Ovary (tissue), 10 donors: ENCODE data around the gene KIF13A. TPM values are rescaled to one million over a fixed set of nuclear protein-coding genes. Genes with fewer than 3 reads are reported as not detected.

Experiments used
- DNase-seq, 5 donors: peaks; one replicate each; pipeline ENCODE4 v3.0.0-alpha.2; 2019 to 2020
- H3K27ac ChIP-seq, 2 donors: fragments of 200-600 bp; one replicate each; pipeline versions ENCODE4 v1.5.1 to v1.8.0; 2019 to 2022
- H3K27me3 ChIP-seq: fragments of 200-600 bp; one replicate; pipeline ENCODE4 v1.8.0; 2022
- H3K36me3 ChIP-seq: fragments of 200-600 bp; sonication (generic); one replicate; pipeline ENCODE4 v1.5.1; 2019
- H3K4me1 ChIP-seq: one replicate; pipeline ENCODE4 v1.8.1; 2013; ENCODE audit warnings: mild to moderate bottlenecking, moderate library complexity; ENCODE audit not compliant: insufficient read depth
- H3K4me3 ChIP-seq: fragments of 200-600 bp; sonication (generic); one replicate; pipeline ENCODE4 v1.5.1; 2017
- H3K9me3 ChIP-seq, 2 donors: fragments of 200-600 bp in 1 of 2; sonication (generic) in 1 of 2; one replicate each; pipeline versions ENCODE4 v1.5.1 to v1.8.1; 2013 to 2019; ENCODE audit warnings: mild to moderate bottlenecking in 1 of 2, moderate library complexity in 1 of 2
- EP300 ChIP-seq: sonication (generic); formaldehyde crosslinking; IDR thresholded peaks from one replicate; pipeline ENCODE4 v1.6.1; 2017; ENCODE audit warnings: antibody characterized with exemption
- POLR2A ChIP-seq: fragments of 450-650 bp; IDR thresholded peaks from one replicate; pipeline ENCODE4 v1.6.1; 2017; ENCODE audit warnings: antibody characterized with exemption, mild to moderate bottlenecking, moderate library complexity
- WGBS, 3 donors: extraction: QIAGEN DNeasy Blood & Tissue Kit in 1 of 3; methylation state at CpG; one replicate each; pipeline versions ENCODE4 v1.1.5 to v1.1.7; 2013 to 2017; 5-methylcytosine and 5-hydroxymethylcytosine counted together
- intact Hi-C, 4 donors: fragments of 100-400 bp; cut with DNase I; formaldehyde crosslinking; loops; one replicate each; pipeline versions ENCODE4 v1.11.0 to v1.15.1; 2022 to 2023
- long read RNA-seq, 3 donors: library from polyadenylated mRNA in 2 of 3; unstranded in 2 of 3; transcript quantifications; one replicate each; pipeline ENCODE4 v2.0.0 and lab custom pipeline, GENCODE V29; 2021 to 2026
- polyA plus RNA-seq, 2 donors: library from polyadenylated mRNA; stranded (reverse); fragments of 200-250 nt in 1 of 2; fragments of 350-450 nt in 1 of 2; fragmentation: Illumina TruSeq in 1 of 2; extraction: RNeasy Lipid Tissue Mini Kit (QIAGEN cat#74804) in 1 of 2; gene quantifications; one replicate each; pipeline ENCODE4 v1.2.3, GENCODE V29; 2013 to 2014
- total RNA-seq, 7 donors: library from RNA; depleted of rRNA in 2 of 7; stranded (reverse); fragments of >200 nt in 2 of 7; fragmentation: NEBNext Ultra II Directional in 3 of 7; extraction: Animal tissue kit (Norgen Biotek cat#: 25700) in 3 of 7; gene quantifications; one replicate each; pipeline versions ENCODE4 v1.1.0 to v1.2.4, GENCODE V29; 2016 to 2023
- TF ChIP-seq, protein P1 (sequence below), 3 donors: fragments of 450-650 bp in 2 of 3; fragments of 200-600 bp in 1 of 3; IDR thresholded peaks; one replicate each; pipeline versions ENCODE4 v1.5.1 to v1.8.0; 2016 to 2022; ENCODE audit warnings: antibody characterized with exemption in 3 of 3, mild to moderate bottlenecking in 1 of 3
- donor health status: DM: no; HTN: no; CAD: no; lungs with moderate emphysema.
- donor health status: DM: no; HTN: no; CAD: no.
- donor health status: Bipolar disorder and iron deficiency.
- donor health status: DM: yes; HTN: yes; CAD: no.
- donor health status: DM: no; HTN: no; CAD: no.
- donor health status: DM: yes; HTN: yes; CAD: no.

KIF13A gene
- total RNA-seq (10 to 100 TPM; 19.6 to 44.4 (median 38.3) TPM), polyA plus RNA-seq (10 to 100 TPM; 18.4 to 38.0 TPM)
- long read RNA-seq, donor 1, partial matches to known transcripts: 2 of 6 reads
- long read RNA-seq, donor 1, other reads (novel, unspliced or antisense): 4 of 6 reads
- long read RNA-seq, donor 2, partial matches to known transcripts: 0 of 3 reads
- long read RNA-seq, donor 2, other reads (novel, unspliced or antisense): 0 of 3 reads
- long read RNA-seq, donor 3, partial matches to known transcripts: 2 of 10 reads
- long read RNA-seq, donor 3, other reads (novel, unspliced or antisense): 5 of 10 reads

DNA sequence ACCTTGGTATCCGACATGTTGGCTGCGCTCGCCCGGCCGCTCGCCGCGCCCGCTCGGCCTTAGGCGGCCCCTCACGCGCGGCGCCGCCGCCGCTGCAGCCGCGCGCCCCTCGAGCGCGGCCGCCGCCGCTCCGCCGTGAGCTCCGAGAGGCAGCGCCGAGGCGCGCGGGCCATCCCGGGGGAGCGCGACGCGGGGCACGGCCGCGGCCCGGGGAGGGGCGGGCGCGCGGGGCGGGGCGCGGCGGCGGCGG lies at the start of gene KIF13A:
Gene KIF13A (minus strand): TSS at position 189 of the 250 bp plus-strand sequence. CDS start 172 bp downstream, at position 17.
- peak within 1 kb of the TSS; percentile 89 for H3K4me3 ChIP-seq

DNA sequence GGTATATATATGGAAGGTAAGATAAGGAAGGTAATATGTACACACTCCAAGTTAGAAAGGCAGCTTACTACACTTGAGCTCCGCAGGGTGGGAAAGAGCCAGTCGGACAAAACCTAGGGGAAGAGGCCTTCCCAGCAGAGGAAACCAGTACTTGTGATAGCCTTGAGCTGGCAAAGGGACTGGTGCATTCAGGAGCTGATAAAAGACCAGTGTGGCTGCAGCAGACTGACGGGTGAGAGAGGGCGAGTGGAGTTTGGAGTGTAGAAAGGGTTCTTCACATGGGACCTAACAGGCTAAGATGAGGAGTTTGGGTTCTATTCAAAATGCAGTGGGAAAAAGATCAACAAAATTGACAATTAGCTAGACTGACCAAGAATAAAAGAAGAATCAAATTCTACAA lies 49.3 kb upstream of the KIF13A start:
- Histone ChIP-seq H3K27me3 (no peaks in the 10 kb centered on the region), H3K27ac (no peak overlapping the region), H3K36me3 (no peaks in the 10 kb centered on the region), H3K9me3 (no peaks in the 10 kb centered on the region), H3K4me3 (no peak overlapping the region), H3K4me1 (peaks cover 1% of the 10 kb centered on the region)
- no peak for TF ChIP-seq POLR2A
- TF ChIP-seq, protein P1, sequence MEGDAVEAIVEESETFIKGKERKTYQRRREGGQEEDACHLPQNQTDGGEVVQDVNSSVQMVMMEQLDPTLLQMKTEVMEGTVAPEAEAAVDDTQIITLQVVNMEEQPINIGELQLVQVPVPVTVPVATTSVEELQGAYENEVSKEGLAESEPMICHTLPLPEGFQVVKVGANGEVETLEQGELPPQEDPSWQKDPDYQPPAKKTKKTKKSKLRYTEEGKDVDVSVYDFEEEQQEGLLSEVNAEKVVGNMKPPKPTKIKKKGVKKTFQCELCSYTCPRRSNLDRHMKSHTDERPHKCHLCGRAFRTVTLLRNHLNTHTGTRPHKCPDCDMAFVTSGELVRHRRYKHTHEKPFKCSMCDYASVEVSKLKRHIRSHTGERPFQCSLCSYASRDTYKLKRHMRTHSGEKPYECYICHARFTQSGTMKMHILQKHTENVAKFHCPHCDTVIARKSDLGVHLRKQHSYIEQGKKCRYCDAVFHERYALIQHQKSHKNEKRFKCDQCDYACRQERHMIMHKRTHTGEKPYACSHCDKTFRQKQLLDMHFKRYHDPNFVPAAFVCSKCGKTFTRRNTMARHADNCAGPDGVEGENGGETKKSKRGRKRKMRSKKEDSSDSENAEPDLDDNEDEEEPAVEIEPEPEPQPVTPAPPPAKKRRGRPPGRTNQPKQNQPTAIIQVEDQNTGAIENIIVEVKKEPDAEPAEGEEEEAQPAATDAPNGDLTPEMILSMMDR (IDR thresholded peaks at IDR 0.05): no peak
- no peak for TF ChIP-seq EP300
- WGBS, 3 donors: 94 to 98% (median 97%) methylated on average over 4 of the region's 4 CpGs
- no peak for DNase-seq
- intact Hi-C loops: no loop called here

More for the DNA sequence above, at the start of gene KIF13A:
- TF ChIP-seq EP300 (no peak), POLR2A (no peak)
- TF ChIP-seq, protein P1 (IDR thresholded peaks at IDR 0.05): no peak
- Histone ChIP-seq H3K27ac (peak within 1 kb of the TSS; percentile 94 to 96), H3K27me3 (no peaks in the 10 kb centered on the region), H3K9me3 (no peaks in the 10 kb centered on the region), H3K4me1 (peaks cover 2% of the 10 kb centered on the region), H3K36me3 (no peaks in the 10 kb centered on the region)
- 0 to 1% (median 0%) methylated on average over 26 to 54 of the region's 54 CpGs for WGBS, 3 donors
- intact Hi-C loops: loop anchor here in 2 of 4 donors (5.0 to 10.0 kb wide), 3 partner anchors 53 to 515 kb away; partner anchors contain the start of gene NHLRC1 (in 1 of the 2)
- DNase-seq: no peak

DNA sequence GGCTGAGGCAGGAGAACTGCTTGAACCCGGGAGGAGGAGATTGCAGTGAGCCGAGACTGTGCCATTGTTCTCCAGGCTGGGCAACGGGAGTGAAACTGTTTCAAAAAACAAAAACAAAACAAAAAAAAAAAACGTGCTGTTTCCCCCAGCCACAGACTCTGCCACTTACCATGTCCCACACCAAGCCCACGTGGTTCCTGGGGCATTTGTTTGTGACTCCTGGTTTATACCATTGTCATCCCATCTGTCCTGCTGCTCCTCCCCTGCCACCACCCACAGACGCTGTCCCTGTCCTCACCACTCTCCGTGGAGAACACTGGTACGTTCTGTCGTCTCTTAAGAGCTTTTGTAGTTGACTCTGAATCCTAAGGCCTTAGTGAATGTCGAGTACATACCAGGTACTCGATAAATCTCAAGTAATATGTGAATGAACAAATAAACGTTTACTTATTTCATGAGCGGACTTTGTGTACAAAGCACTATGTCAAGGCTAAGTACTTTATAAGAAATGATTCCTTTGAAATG lies 48.0 kb upstream of the KIF13A start:
- TF ChIP-seq, protein P1 (IDR thresholded peaks at IDR 0.05): no peak
- TF ChIP-seq EP300 (no peak), POLR2A (no peak)
- no peaks in the 10 kb centered on the region for H3K27me3 ChIP-seq
- 75 to 87% (median 78%) methylated on average over 13 of the region's 13 CpGs for WGBS, 3 donors
- H3K9me3 ChIP-seq: no peaks in the 10 kb centered on the region
- no peaks in the 10 kb centered on the region for H3K36me3 ChIP-seq
- H3K27ac ChIP-seq: no peak overlapping the region
- no peaks in the 10 kb centered on the region for H3K4me1 ChIP-seq
- H3K4me3 ChIP-seq: no peak overlapping the region
- no peak for DNase-seq
- intact Hi-C loops: no loop called here

DNA sequence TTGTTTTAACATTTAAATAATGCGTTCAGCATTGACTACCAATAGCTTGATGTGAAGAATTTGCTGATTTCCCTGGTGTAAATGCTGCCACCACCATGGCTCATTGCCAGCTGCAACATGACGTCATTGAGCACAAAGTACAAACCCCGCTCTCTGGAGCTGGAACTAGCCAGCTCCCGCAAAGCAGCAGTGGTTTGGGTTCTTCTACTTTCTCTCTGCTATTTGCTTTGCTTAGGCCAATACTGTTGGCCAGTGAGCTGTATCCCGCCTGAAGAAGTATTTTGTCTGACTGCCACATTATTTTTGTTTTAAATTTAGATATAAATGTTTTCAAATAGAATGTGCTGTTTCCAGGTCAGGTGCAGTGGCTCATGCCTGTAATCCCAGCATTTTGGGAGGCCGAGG lies 47.4 kb upstream of the KIF13A start:
- TF ChIP-seq POLR2A (no peak), EP300 (no peak)
- TF ChIP-seq, protein P1 (IDR thresholded peaks at IDR 0.05): no peak
- intact Hi-C loops: no loop called here
- H3K27me3 ChIP-seq: no peaks in the 10 kb centered on the region
- H3K4me1 ChIP-seq: no peaks in the 10 kb centered on the region
- no peak overlapping the region for H3K4me3 ChIP-seq
- no peak overlapping the region for H3K27ac ChIP-seq
- DNase-seq: no peak
- 65 to 73% (median 65%) methylated on average over 6 of the region's 6 CpGs for WGBS, 3 donors
- no peaks in the 10 kb centered on the region for H3K36me3 ChIP-seq
- no peaks in the 10 kb centered on the region for H3K9me3 ChIP-seq
